GM12878 (cell line): ENCODE measurements around the gene CCDC57.

ENCODE experiments used
- CBFB ChIP-seq: IDR thresholded peaks from 2 replicates; pipeline ENCODE4 v1.6.1; 2016; ENCODE audit warnings: antibody characterized with exemption, low read depth
- CHD2 ChIP-seq: IDR thresholded peaks from 2 replicates; pipeline ENCODE4 v1.6.1; 2011; ENCODE audit warnings: low read depth, low read length, improper control_type of control experiment, borderline replicate concordance
- EGR1 ChIP-seq, 2 experiments: IDR thresholded peaks; 1 replicate in 1 of 2; 2 replicates in 1 of 2; pipeline ENCODE4 v1.6.1; 2011 to 2012; ENCODE audit warnings: low read depth in 2 of 2, low read length in 2 of 2, borderline replicate concordance in 1 of 2, mild to moderate bottlenecking in 1 of 2, moderate library complexity in 1 of 2
- ETV6 ChIP-seq, 2 experiments: fragments of 450-650 bp in 1 of 2; IDR thresholded peaks in 1 of 2; conservative IDR thresholded peaks in 1 of 2; 2 replicates each; pipeline ENCODE4 v1.6.1; 2014; ENCODE audit warnings: antibody characterized with exemption in 1 of 2, borderline replicate concordance in 1 of 2, low read depth in 1 of 2, mild to moderate bottlenecking in 1 of 2, moderate library complexity in 1 of 2
- KAT2A ChIP-seq: conservative IDR thresholded peaks from 2 replicates; pipeline ENCODE4 v1.6.1; 2011; ENCODE audit warnings: low read depth, low read length; ENCODE audit not compliant: control insufficient read depth
- MXI1 ChIP-seq: fragments of 150-350 bp; IDR thresholded peaks from 2 replicates; pipeline ENCODE4 v1.6.1; 2011; ENCODE audit warnings: low read depth, mild to moderate bottlenecking, inconsistent platforms, low read length, improper control_type of control experiment
- POLR2A ChIP-seq: IDR thresholded peaks from 2 replicates; pipeline ENCODE4 v1.6.1; 2011; ENCODE audit warnings: low read depth, mild to moderate bottlenecking, low read length
- POLR2AphosphoS5 ChIP-seq: IDR thresholded peaks from 2 replicates; pipeline ENCODE4 v1.6.1; 2011; ENCODE audit warnings: mild to moderate bottlenecking, low read length, inconsistent platforms
- SPI1 ChIP-seq: IDR thresholded peaks from 2 replicates; pipeline ENCODE4 v1.6.1; 2011; ENCODE audit warnings: low read depth, mild to moderate bottlenecking, low read length, moderate library complexity, borderline replicate concordance; ENCODE audit not compliant: insufficient read depth
- TAF1 ChIP-seq: IDR thresholded peaks from 2 replicates; pipeline ENCODE4 v1.6.1; 2011; ENCODE audit warnings: mild to moderate bottlenecking, low read depth, low read length, borderline replicate concordance
- TF ChIP-seq, protein P1 (sequence below), 3 experiments: IDR thresholded peaks in 2 of 3; conservative IDR thresholded peaks in 1 of 3; 2 replicates each; pipeline ENCODE4 v1.5.1; 2011; ENCODE audit warnings: low read depth in 3 of 3, low read length in 3 of 3, mild to moderate bottlenecking in 3 of 3, control low read depth in 2 of 3, moderate library complexity in 2 of 3, inconsistent platforms in 1 of 3, mixed read lengths in 1 of 3; ENCODE audit not compliant: control insufficient read depth in 2 of 3, insufficient read depth in 1 of 3; ENCODE audit errors: extremely low read depth in 1 of 3
- TF ChIP-seq, protein P2 (sequence below): IDR thresholded peaks from 2 replicates; pipeline ENCODE4 v1.6.1; 2012; ENCODE audit warnings: mild to moderate bottlenecking, low read depth, low read length

DNA sequence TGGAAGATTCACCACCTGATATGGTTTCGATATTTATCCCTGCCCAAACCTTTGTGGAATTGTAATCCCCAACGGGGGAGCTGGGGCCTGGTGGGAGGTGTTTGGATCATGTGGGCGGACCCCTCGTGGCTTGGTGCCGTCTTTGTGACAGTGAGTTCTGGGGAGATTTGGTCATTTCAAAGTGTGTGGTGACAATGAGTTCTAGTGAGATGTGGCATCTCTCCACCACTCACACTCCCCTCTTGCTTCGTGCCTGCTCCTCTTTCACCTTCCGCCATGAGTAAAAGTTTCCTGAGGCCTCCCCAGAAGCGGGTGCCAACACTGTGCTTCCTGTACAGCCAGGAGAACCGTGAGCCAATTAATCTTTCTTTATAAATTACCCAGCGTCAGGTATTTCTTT, 9.7 kb downstream of the CCDC57 start:
- TF ChIP-seq, protein P1, sequence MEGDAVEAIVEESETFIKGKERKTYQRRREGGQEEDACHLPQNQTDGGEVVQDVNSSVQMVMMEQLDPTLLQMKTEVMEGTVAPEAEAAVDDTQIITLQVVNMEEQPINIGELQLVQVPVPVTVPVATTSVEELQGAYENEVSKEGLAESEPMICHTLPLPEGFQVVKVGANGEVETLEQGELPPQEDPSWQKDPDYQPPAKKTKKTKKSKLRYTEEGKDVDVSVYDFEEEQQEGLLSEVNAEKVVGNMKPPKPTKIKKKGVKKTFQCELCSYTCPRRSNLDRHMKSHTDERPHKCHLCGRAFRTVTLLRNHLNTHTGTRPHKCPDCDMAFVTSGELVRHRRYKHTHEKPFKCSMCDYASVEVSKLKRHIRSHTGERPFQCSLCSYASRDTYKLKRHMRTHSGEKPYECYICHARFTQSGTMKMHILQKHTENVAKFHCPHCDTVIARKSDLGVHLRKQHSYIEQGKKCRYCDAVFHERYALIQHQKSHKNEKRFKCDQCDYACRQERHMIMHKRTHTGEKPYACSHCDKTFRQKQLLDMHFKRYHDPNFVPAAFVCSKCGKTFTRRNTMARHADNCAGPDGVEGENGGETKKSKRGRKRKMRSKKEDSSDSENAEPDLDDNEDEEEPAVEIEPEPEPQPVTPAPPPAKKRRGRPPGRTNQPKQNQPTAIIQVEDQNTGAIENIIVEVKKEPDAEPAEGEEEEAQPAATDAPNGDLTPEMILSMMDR (IDR thresholded peaks at IDR 0.05 in 2 of 3, conservative IDR thresholded peaks at IDR 0.05 in 1 of 3; ENCODE audit: control insufficient read depth in 2 of 3, extremely low read depth in 1 of 3, insufficient read depth in 1 of 3, low read depth in 3 of 3, low read length in 3 of 3) = no peak
- TF ChIP-seq TAF1 (no peak), POLR2A (no peak), POLR2AphosphoS5 (no peak), MXI1 (no peak), SPI1 (no peak), KAT2A (no peak), CHD2 (no peak), CBFB (no peak), ETV6 (conservative IDR thresholded peaks at IDR 0.05 in 1 of 2, IDR thresholded peaks at IDR 0.05 in 1 of 2; ENCODE audit: borderline replicate concordance in 1 of 2, low read depth in 1 of 2) (no peak), EGR1 (IDR thresholded peaks at IDR 0.05; ENCODE audit: borderline replicate concordance in 1 of 2, low read depth in 2 of 2, low read length in 2 of 2) (no peak)
- TF ChIP-seq, protein P2, sequence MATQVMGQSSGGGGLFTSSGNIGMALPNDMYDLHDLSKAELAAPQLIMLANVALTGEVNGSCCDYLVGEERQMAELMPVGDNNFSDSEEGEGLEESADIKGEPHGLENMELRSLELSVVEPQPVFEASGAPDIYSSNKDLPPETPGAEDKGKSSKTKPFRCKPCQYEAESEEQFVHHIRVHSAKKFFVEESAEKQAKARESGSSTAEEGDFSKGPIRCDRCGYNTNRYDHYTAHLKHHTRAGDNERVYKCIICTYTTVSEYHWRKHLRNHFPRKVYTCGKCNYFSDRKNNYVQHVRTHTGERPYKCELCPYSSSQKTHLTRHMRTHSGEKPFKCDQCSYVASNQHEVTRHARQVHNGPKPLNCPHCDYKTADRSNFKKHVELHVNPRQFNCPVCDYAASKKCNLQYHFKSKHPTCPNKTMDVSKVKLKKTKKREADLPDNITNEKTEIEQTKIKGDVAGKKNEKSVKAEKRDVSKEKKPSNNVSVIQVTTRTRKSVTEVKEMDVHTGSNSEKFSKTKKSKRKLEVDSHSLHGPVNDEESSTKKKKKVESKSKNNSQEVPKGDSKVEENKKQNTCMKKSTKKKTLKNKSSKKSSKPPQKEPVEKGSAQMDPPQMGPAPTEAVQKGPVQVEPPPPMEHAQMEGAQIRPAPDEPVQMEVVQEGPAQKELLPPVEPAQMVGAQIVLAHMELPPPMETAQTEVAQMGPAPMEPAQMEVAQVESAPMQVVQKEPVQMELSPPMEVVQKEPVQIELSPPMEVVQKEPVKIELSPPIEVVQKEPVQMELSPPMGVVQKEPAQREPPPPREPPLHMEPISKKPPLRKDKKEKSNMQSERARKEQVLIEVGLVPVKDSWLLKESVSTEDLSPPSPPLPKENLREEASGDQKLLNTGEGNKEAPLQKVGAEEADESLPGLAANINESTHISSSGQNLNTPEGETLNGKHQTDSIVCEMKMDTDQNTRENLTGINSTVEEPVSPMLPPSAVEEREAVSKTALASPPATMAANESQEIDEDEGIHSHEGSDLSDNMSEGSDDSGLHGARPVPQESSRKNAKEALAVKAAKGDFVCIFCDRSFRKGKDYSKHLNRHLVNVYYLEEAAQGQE = no peak
